GM12878 (cell line): ENCODE data around the gene IQGAP2. TPM values are rescaled to one million over a fixed set of nuclear protein-coding genes. Genes with fewer than 3 reads are reported as not detected.
A peak's percentile ranks its signal among the peaks of the same experiment; 100 is the strongest.

Source experiments
- ASH2L ChIP-seq: fragments of 300-600, 200-600 bp; sonication (generic); IDR thresholded peaks from 2 replicates; pipeline ENCODE4 v1.6.1; 2017; ENCODE audit warnings: low read depth, mild to moderate bottlenecking, borderline replicate concordance
- ATF7 ChIP-seq: fragments of 450-650 bp; IDR thresholded peaks from 2 replicates; pipeline ENCODE4 v1.6.1; 2016; ENCODE audit warnings: low read depth, mild to moderate bottlenecking
- CBX3 ChIP-seq: fragments of 200-600 bp; sonication (generic); IDR thresholded peaks from 2 replicates; pipeline ENCODE4 v1.6.1; 2016; ENCODE audit warnings: low read depth, borderline replicate concordance
- CBX5 ChIP-seq: sonication (generic); IDR thresholded peaks from 2 replicates; pipeline ENCODE4 v1.6.1; 2016; ENCODE audit warnings: low read depth, moderate library complexity, mild to moderate bottlenecking, inconsistent platforms
- CTCF ChIP-seq, 3 experiments: IDR thresholded peaks in 2 of 3; conservative IDR thresholded peaks in 1 of 3; 2 replicates each; pipeline ENCODE4 v1.5.1; 2011; ENCODE audit warnings: low read depth in 3 of 3, low read length in 3 of 3, mild to moderate bottlenecking in 3 of 3, control low read depth in 2 of 3, moderate library complexity in 2 of 3, inconsistent platforms in 1 of 3, mixed read lengths in 1 of 3; ENCODE audit not compliant: control insufficient read depth in 2 of 3, insufficient read depth in 1 of 3; ENCODE audit errors: extremely low read depth in 1 of 3
- GABPA ChIP-seq: IDR thresholded peaks from 2 replicates; pipeline ENCODE4 v1.6.1; 2014; ENCODE audit warnings: antibody characterized with exemption, low read depth, mild to moderate bottlenecking, inconsistent platforms
- IRF4 ChIP-seq: IDR thresholded peaks from 2 replicates; pipeline ENCODE4 v1.6.1; 2011; ENCODE audit warnings: low read depth, low read length
- KAT2A ChIP-seq: conservative IDR thresholded peaks from 2 replicates; pipeline ENCODE4 v1.6.1; 2011; ENCODE audit warnings: low read depth, low read length; ENCODE audit not compliant: control insufficient read depth
- PBX3 ChIP-seq: IDR thresholded peaks from 2 replicates; pipeline ENCODE4 v1.6.1; 2011; ENCODE audit warnings: mild to moderate bottlenecking, low read depth, low read length, moderate library complexity; ENCODE audit not compliant: insufficient replicate concordance
- RAD21 ChIP-seq: IDR thresholded peaks from 2 replicates; pipeline ENCODE4 v1.6.1; 2011; ENCODE audit warnings: mild to moderate bottlenecking, low read depth, low read length, moderate library complexity; ENCODE audit not compliant: insufficient read depth
- REST ChIP-seq: IDR thresholded peaks from 2 replicates; pipeline ENCODE4 v1.6.1; 2012; ENCODE audit warnings: mild to moderate bottlenecking, low read depth, low read length
- RFX5 ChIP-seq: IDR thresholded peaks from 2 replicates; pipeline ENCODE4 v1.6.1; 2011; ENCODE audit warnings: low read depth, low read length, improper control_type of control experiment
- SKIL ChIP-seq: fragments of 450-650 bp; IDR thresholded peaks from 2 replicates; pipeline ENCODE4 v1.6.1; 2017; ENCODE audit warnings: mild to moderate bottlenecking, low read depth, inconsistent platforms; ENCODE audit not compliant: poor library complexity, severe bottlenecking
- ZNF274 ChIP-seq: IDR thresholded peaks from one replicate; pipeline ENCODE4 v1.8.0; 2011; ENCODE audit not compliant: insufficient read length, insufficient read depth
- ZNF592 ChIP-seq: fragments of 450-650 bp; IDR thresholded peaks from 2 replicates; pipeline ENCODE4 v1.6.1; 2017; ENCODE audit warnings: mild to moderate bottlenecking, moderate library complexity
- ZNF622 ChIP-seq: fragments of 450-650 bp; IDR thresholded peaks from 2 replicates; pipeline ENCODE4 v1.6.1; 2017; ENCODE audit warnings: mild to moderate bottlenecking, inconsistent platforms
- polyA plus RNA-seq, 11 experiments: library from polyadenylated mRNA; depleted of rRNA in 4 of 11; unstranded in 6 of 11; stranded (reverse) in 5 of 11; fragments of >200 nt; fragmentation: Nextera tagmentation in 4 of 11; fragmentation: Illumina TruSeq in 1 of 11; extraction: Ambion mirVana in 4 of 11; extraction: Trizol in 1 of 11; gene quantifications; 1 replicate in 1 of 11; 2 replicates in 10 of 11; pipeline versions ENCODE4 v1.2.1 to v1.2.3, GENCODE V29; 2011 to 2016; ENCODE audit warnings: inconsistent platforms in 2 of 11, missing spikeins in 2 of 11, low read depth in 1 of 11
- total RNA-seq, 4 experiments: library from RNA; depleted of rRNA in 3 of 4; stranded (reverse); fragments of >200 nt in 3 of 4; fragmentation: Illumina TruSeq in 1 of 4; extraction: Trizol in 1 of 4; gene quantifications; 2 replicates each; pipeline versions ENCODE4 v1.2.1 to v1.2.3, GENCODE V29; 2013 to 2021

Gene IQGAP2
- total and polyA plus RNA-seq, 10 of the 15 experiments (the other 5 are each of a cell fraction or from before 2014, with no cell fraction given) = 14.5 to 41.4 (median 21.8) TPM

GRCh38 chr5:76547242-76547890 is 144.3 kb downstream of the IQGAP2 start (continued):
- TF ChIP-seq CTCF (IDR thresholded peaks at IDR 0.05 in 2 of 3, conservative IDR thresholded peaks at IDR 0.05 in 1 of 3; ENCODE audit: control insufficient read depth in 2 of 3, extremely low read depth in 1 of 3, insufficient read depth in 1 of 3, low read depth in 3 of 3, low read length in 3 of 3) (no peak), ZNF622 (no peak), KAT2A (no peak), RAD21 (no peak), ASH2L (0 out of 2 replicates have a peak, but pooled peaks have one; percentile 47), ZNF592 (peak; percentile 68), CBX5 (no peak), RFX5 (no peak), PBX3 (no peak), ATF7 (peak; percentile 84), GABPA (no peak), REST (no peak), CBX3 (no peak), SKIL (peak; percentile 67), IRF4 (peak; percentile 47; the same call in 1 of the 2 replicates), ZNF274 (no peak)
